Kidney epithelial cell (primary cell): ENCODE measurements around the gene HOTAIR. TPM values are rescaled to one million over a fixed set of nuclear protein-coding genes. Genes with fewer than 3 reads are reported as not detected.
A peak's percentile ranks its signal among the peaks of the same experiment; 100 is the strongest.

Source experiments
- DNase-seq: peaks from one replicate; pipeline ENCODE4 v3.0.0-alpha.2; 2010; ENCODE audit warnings: low read depth
- H3K27me3 ChIP-seq: 2 replicates; pipeline ENCODE4 v1.6.0; 2011; ENCODE audit warnings: low read length; ENCODE audit not compliant: control insufficient read depth, insufficient read depth
- H3K36me3 ChIP-seq: 2 replicates; pipeline ENCODE4 v1.5.1; 2011; ENCODE audit warnings: low read length; ENCODE audit not compliant: control insufficient read depth, insufficient read depth
- H3K4me3 ChIP-seq: 2 replicates; pipeline ENCODE4 v1.5.1; 2011; ENCODE audit warnings: low read depth, mild to moderate bottlenecking, control low read depth, low read length
- CTCF ChIP-seq: IDR thresholded peaks from 2 replicates; pipeline ENCODE4 v1.5.1; 2011; ENCODE audit warnings: mild to moderate bottlenecking, moderate library complexity, low read length, control low read depth, inconsistent platforms; ENCODE audit not compliant: insufficient read depth, poor library complexity, severe bottlenecking
- total RNA-seq: library from RNA; depleted of rRNA; stranded (reverse); fragments of >200 nt; gene quantifications from 2 replicates; pipeline ENCODE4 v1.2.3, GENCODE V29; 2015

The HOTAIR gene
- total RNA-seq, 1 donor from 2014 or later = 0.46 TPM

GRCh38 chr12:54007538-54008259 lies 32.9 kb upstream of the HOTAIR start:
- Histone ChIP-seq H3K27me3 (peaks cover 22% of the 10 kb centered on the region), H3K4me3 (no peak overlapping the region), H3K36me3 (no peaks in the 10 kb centered on the region)
- no peak for TF ChIP-seq CTCF
- no peak for DNase-seq

GRCh38 chr12:54006559-54007220 lies 31.9 kb upstream of the HOTAIR start:
- TF ChIP-seq CTCF = no peak
- Histone ChIP-seq H3K27me3 (peaks cover 22% of the 10 kb centered on the region), H3K4me3 (peak overlapping the region; percentile 10), H3K36me3 (no peaks in the 10 kb centered on the region)
- DNase-seq = no peak

GRCh38 chr12:54005853-54006558 lies 31.3 kb upstream of the HOTAIR start:
- DNase-seq = no peak
- Histone ChIP-seq H3K27me3 (peaks cover 21% of the 10 kb centered on the region), H3K36me3 (no peaks in the 10 kb centered on the region), H3K4me3 (peak overlapping the region; percentile 21)
- peak; percentile 78 for TF ChIP-seq CTCF

GRCh38 chr12:54005531-54005852 lies 30.7 kb upstream of the HOTAIR start:
- DNase-seq = no peak
- no peak for TF ChIP-seq CTCF
- Histone ChIP-seq H3K4me3 (peak overlapping the region; percentile 21), H3K27me3 (peaks cover 19% of the 10 kb centered on the region), H3K36me3 (no peaks in the 10 kb centered on the region)

- peak overlapping the region; percentile 21 for H3K4me3 ChIP-seq
- no peak for DNase-seq
- H3K36me3 ChIP-seq = no peaks in the 10 kb centered on the region
These were observed 30.2 kb upstream of the HOTAIR start for GRCh38 chr12:54004841-54005530.

More at GRCh38 chr12:54004841-54005530, 30.2 kb upstream of the HOTAIR start:
- no peak for TF ChIP-seq CTCF
- H3K27me3 ChIP-seq = peaks cover 23% of the 10 kb centered on the region
